HEK293 (cell line): ENCODE measurements around the gene ODAPH.

Experiments
- CTCF ChIP-seq: fragments of 450-650 bp; formaldehyde crosslinking; IDR thresholded peaks from 2 replicates; pipeline ENCODE4 v1.5.1; 2016; ENCODE audit warnings: missing biosample characterization, missing genetic modification characterization
- RBAK ChIP-seq: fragments of 450-650 bp; formaldehyde crosslinking; IDR thresholded peaks from 2 replicates; pipeline ENCODE4 v1.5.1; 2016; ENCODE audit warnings: missing biosample characterization, missing genetic modification characterization
- YY1 ChIP-seq: fragments of 450-650 bp; formaldehyde crosslinking; IDR thresholded peaks from 2 replicates; pipeline ENCODE4 v1.5.1; 2018; ENCODE audit warnings: missing biosample characterization, missing genetic modification characterization
- ZBTB20 ChIP-seq: fragments of 450-650 bp; formaldehyde crosslinking; IDR thresholded peaks from 2 replicates; pipeline ENCODE4 v1.5.1; 2016; ENCODE audit warnings: missing biosample characterization, missing genetic modification characterization

- no peak for TF ChIP-seq CTCF
- no peak for TF ChIP-seq RBAK (tag by site-specific recombination)
- TF ChIP-seq YY1 (tag by site-specific recombination): no peak
- no peak for TF ChIP-seq ZBTB20 (tag by site-specific recombination)
Observed at GRCh38 chr4:75596061-75596460, 40.2 kb downstream of the ODAPH start.
